Activated naive CD4-positive, alpha-beta T cell treated with anti-CD3 and anti-CD28 coated beads, Interleukin-2, amount 10 ng/mL, durations not matched to agents 7 days and 5 days (primary cell): ENCODE data around the gene PNPLA2.

Experiments
- CTCF ChIA-PET: fragments of 350-600 bp; sonication (Branson Sonifier 250); formaldehyde crosslinking; loops from one replicate; lab custom pipeline; 2021; ENCODE audit warnings: antibody characterized with exemption; lab: Charles Lee
- DNase-seq: peaks from one replicate; pipeline ENCODE4 v3.0.0-alpha.2; 2020
- H3K27ac Mint-ChIP-seq: one replicate; pipeline ENCODE4 v1.8.0; 2021; ENCODE audit warnings: mild to moderate bottlenecking, moderate library complexity, mixed read lengths
- H3K27me3 Mint-ChIP-seq: one replicate; pipeline ENCODE4 v1.8.0; 2021; ENCODE audit warnings: mild to moderate bottlenecking, mixed read lengths
- H3K36me3 Mint-ChIP-seq: one replicate; pipeline ENCODE4 v1.8.0; 2021; ENCODE audit warnings: mixed read lengths
- H3K4me1 Mint-ChIP-seq: one replicate; pipeline ENCODE4 v1.8.0; 2021; ENCODE audit warnings: mixed read lengths
- H3K4me3 Mint-ChIP-seq: one replicate; pipeline ENCODE4 v1.8.0; 2021; ENCODE audit warnings: mild to moderate bottlenecking, moderate library complexity, mixed read lengths
- H3K9me3 Mint-ChIP-seq: one replicate; pipeline ENCODE4 v1.8.0; 2021; ENCODE audit warnings: mixed read lengths

PNPLA2 gene

DNA sequence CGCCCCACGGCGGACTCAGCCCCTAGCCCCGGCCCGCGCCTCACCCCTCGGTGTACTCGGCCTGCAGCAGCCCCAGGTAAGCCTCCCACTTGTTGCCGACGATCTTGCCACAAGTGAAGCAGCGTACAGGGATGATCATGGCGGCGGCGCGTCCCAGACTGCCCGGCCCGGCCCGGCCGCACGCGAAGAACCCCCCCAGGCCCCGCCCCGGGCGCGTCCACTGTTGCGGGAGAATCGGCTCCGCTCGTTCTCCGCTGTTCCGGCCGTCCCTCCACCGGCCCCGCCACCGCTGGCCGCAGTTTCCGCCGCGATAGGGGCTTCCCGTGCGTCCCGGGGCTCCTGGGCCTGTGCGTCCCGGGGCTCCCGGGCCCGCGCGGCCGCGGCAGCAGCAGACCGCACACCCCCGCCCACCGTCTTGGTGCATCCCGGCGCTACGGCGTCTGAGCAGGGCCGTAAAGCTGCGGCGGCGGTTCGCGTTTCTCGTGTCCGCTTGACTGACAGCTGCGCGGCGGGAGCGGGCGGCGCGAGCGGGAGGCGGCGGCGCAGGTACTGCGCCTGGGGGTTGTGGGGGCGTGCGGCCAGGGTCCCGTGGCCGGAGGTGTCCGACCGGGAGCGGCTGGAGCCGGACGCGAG lies 23.8 kb downstream of the PNPLA2 start, which contains the start of the genes POLR2L and TSPAN4:
Gene POLR2L (minus strand): TSS at position 160 of the 633 bp plus-strand sequence. CDS start 21 bp downstream, at position 139.
Gene TSPAN4 (plus strand): TSS at position 483 of the 633 bp plus-strand sequence. CDS start 7,453 bp downstream, outside the sequence.
- DNase-seq: peak; percentile 90
- H3K36me3 Mint-ChIP-seq: peaks cover 9% of the 10 kb centered on the region
- H3K27me3 Mint-ChIP-seq: peaks cover 36% of the 10 kb centered on the region
- CTCF ChIA-PET: no interaction called here
- H3K9me3 Mint-ChIP-seq: no peaks in the 10 kb centered on the region
- peak within 1 kb of the TSS; percentile 85 for H3K4me3 Mint-ChIP-seq
- H3K4me1 Mint-ChIP-seq: peaks cover 32% of the 10 kb centered on the region
- peak within 1 kb of the TSS; percentile 84 for H3K27ac Mint-ChIP-seq

DNA sequence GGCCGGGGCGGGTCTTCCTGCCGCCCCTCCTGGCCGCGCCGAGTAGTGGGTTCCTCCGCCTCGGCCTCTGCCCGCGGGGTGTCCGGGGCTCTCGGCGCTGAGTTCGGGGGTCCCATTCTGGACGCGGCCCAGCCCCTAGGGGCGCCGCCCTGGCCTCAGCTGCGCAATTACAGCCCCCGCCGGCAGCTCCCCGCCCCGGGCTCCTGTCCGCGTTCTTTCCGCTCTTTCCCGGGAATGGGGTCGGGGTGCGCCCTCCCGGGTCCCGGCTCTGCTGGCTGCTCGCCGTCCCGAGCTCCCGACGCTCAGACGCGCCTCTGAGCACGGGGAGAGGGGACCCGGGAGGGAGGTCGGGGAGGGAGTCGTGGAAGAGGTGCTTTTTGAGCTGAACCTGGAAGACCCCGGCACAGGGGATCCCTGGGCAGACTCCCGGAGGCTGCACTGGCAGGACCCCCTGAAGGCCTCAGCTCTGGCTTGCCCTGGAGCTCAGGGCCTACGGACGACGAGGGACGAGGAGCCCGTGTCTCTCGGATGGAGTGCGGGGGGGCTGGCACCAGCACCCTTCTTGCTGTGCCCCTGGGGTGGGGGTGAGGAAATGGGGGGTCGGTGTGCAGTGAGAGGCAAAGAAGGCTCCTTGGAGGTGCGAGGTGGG lies 24.5 kb downstream of the PNPLA2 start:
- CTCF ChIA-PET: interaction anchor here (0.6 to 1.0 kb wide), 2 partner anchors 10 to 21 kb away, joined by 3 read pairs; partner anchors contain the start of gene CD151
- H3K4me1 Mint-ChIP-seq: peaks cover 32% of the 10 kb centered on the region
- no peaks in the 10 kb centered on the region for H3K9me3 Mint-ChIP-seq
- peaks cover 9% of the 10 kb centered on the region for H3K36me3 Mint-ChIP-seq
- H3K4me3 Mint-ChIP-seq: peak overlapping the region; percentile 68
- H3K27ac Mint-ChIP-seq: no peak overlapping the region
- no peak for DNase-seq
- peaks cover 41% of the 10 kb centered on the region for H3K27me3 Mint-ChIP-seq

DNA sequence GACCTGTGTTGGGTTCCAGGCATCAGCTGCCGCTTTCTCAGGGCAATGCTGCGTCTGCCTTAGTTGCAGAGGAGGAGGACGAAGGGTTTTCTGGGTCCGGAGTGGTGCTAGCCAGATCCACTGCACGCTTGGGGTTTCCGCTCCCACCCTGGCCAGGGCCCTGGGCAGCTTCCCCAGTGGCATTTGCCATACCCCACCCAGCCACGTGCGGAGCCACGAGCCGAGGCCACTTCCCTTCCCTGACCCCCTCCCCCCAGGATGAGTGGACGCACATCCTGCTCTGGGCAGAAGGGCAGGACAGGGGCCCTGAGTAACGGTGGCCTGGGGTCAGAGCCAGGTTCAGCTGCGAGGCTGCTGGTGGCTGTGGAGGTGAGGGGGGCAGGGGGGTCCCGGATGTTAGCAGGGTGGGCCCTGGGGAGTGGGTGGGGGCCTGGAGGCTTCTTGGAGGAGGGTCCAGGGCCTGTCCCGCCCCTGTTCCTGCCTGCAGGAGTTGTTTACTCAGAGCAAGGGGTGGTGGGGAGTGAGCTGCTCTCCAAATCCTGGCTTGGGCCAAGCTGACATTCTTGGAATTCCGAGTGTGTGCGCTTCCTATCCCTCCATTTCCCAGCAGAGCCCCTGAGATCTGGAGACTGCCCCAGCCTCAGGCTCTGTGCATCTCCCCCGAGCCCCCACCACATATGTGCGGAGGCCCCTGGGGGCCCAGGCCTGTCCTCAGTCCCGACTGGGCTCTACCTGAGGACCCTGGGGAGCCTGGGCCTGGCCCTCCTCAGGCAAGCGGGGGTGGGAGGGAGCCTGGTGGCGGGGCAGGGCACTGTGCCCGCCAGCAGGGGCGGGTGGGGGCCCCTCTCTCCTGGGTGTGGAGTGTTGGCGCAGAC lies 25.3 kb downstream of the PNPLA2 start:
- peaks cover 50% of the 10 kb centered on the region for H3K27me3 Mint-ChIP-seq
- CTCF ChIA-PET: interaction anchor here (1.0 kb wide), 1 partner anchor 22 kb away, joined by 3 read pairs; no protein-coding TSS in a partner anchor
- peaks cover 4% of the 10 kb centered on the region for H3K36me3 Mint-ChIP-seq

DNA sequence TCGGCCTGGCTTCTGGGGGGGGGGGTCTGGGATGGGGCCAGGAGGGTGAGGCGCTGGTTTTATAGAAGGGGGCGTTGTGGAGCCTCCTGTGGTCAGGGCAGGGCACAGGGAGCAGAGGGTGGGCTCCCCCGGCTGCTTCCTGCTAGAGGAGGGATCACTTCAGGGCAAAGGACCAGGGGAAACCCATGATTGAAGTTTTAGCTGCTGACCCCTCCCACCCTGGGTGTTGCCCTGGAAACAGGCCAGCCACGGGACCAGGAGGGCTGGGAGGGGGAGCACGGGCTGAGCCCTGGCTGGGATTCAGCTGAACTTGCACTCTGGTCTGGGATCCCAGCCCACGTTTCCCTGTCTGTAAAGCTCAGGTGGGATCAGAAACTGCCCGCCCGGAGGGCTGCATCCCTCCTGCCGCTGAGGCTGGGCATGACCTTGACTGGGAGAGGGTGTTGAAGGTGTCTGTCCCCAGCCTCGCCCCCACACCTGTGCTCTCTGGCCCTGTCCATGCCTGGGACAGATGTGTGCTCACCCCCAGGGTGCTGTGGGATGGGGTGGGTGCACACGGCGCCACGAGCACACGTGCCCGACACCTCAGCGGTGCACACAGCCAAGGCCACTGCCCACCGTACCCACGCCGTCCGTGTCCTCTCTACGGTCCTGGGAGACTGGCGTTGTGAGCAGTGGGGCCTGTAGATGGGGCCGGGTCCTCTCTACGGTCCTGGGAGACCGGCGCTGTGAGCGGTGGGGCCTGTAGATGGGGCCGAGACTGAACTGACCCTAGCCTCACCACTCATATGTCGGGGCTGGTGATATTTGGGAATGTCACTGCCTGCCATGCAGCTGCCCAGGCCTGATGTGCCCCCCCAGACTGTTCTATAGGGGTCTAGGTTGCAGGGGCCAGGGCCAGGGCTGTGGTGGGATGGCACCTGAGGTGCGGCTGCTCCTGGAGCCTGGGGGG lies 26.3 kb downstream of the PNPLA2 start:
- no peak overlapping the region for H3K27ac Mint-ChIP-seq
- CTCF ChIA-PET: no interaction called here

More for the DNA sequence above, 25.3 kb downstream of the PNPLA2 start:
- H3K4me3 Mint-ChIP-seq: peak overlapping the region; percentile 68
- peak; percentile 41 for DNase-seq
- peaks cover 37% of the 10 kb centered on the region for H3K4me1 Mint-ChIP-seq
- H3K27ac Mint-ChIP-seq: peak overlapping the region; percentile 33
- H3K9me3 Mint-ChIP-seq: no peaks in the 10 kb centered on the region

DNA sequence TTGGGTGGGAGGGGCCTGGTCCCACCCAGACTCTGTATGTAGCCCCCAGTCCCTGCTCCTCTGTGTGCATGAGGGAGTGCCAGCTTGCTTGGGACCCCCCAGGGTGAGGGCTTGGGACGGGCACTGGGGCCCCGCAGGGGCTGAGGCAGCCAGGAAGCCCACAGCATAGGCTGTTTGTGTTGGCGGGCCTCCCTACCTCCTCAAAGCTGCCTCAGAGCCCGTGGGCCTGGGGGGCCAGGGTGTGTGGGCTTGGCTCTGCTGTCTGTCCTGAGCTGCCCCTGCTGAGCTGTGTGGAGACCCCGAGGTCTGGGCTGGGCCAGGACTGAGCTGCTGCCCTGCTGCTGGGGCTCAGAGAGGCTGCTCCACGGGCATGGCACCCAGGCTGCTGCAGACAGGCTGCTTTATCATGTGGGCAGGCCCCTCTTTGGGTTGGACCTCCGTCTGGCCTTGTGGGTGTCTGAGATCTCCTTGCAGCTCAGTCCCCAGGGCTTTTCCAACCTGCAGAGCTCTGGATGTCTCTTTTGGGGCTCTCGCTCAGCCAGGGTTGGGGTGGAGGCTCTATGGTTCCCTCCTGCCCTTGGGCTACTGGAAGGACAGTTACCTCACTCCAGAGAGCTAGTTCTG lies 27.3 kb downstream of the PNPLA2 start:
- Mint-ChIP-seq H3K27ac (no peak overlapping the region), H3K4me1 (peaks cover 26% of the 10 kb centered on the region), H3K9me3 (no peaks in the 10 kb centered on the region), H3K27me3 (peaks cover 65% of the 10 kb centered on the region), H3K36me3 (no peaks in the 10 kb centered on the region), H3K4me3 (no peak overlapping the region)
- no peak for DNase-seq
- CTCF ChIA-PET: no interaction called here

More for the DNA sequence above, 26.3 kb downstream of the PNPLA2 start:
- no peaks in the 10 kb centered on the region for H3K9me3 Mint-ChIP-seq
- peaks cover 36% of the 10 kb centered on the region for H3K4me1 Mint-ChIP-seq
- H3K4me3 Mint-ChIP-seq: no peak overlapping the region
- H3K36me3 Mint-ChIP-seq: peaks cover 2% of the 10 kb centered on the region
- peak; percentile 53 for DNase-seq
- H3K27me3 Mint-ChIP-seq: peaks cover 55% of the 10 kb centered on the region

DNA sequence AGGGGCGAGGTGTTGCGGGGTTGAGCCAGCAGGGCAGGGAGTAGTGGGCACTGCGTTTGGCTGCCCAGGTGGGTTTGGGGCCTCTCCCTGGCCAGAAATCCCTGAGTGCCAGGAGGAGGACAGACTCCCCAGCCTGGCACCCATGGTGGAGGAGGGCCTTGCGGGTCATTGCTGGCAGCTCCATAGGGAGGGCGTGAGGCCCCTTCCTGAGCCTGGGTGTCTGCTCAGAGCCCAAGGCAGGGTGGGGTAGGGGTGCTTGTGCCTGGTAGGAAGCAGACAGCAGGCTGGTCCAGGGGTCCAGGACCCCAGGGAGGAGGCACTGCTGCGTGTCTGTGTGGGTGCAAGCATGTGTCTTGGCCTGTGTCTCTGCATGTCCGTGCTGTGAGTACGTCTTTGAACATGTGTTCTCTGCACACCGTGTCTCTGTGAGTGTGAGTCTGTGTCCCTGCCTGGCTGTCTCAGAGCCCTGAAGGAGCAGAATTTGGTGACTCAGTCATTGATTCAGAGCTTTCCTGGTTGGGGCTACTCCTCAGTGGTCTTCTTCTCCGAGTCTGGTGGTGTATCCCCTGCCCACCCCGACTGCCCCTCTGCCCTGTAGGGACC lies 27.9 kb downstream of the PNPLA2 start:
- no peaks in the 10 kb centered on the region for H3K9me3 Mint-ChIP-seq
- DNase-seq: no peak
- peaks cover 21% of the 10 kb centered on the region for H3K4me1 Mint-ChIP-seq
- no peaks in the 10 kb centered on the region for H3K36me3 Mint-ChIP-seq
- CTCF ChIA-PET: interaction anchor here (3.5 kb wide), 1 partner anchor 204 kb away, joined by 39 read pairs; no protein-coding TSS in a partner anchor
- no peak overlapping the region for H3K27ac Mint-ChIP-seq
- peaks cover 71% of the 10 kb centered on the region for H3K27me3 Mint-ChIP-seq
- no peak overlapping the region for H3K4me3 Mint-ChIP-seq

DNA sequence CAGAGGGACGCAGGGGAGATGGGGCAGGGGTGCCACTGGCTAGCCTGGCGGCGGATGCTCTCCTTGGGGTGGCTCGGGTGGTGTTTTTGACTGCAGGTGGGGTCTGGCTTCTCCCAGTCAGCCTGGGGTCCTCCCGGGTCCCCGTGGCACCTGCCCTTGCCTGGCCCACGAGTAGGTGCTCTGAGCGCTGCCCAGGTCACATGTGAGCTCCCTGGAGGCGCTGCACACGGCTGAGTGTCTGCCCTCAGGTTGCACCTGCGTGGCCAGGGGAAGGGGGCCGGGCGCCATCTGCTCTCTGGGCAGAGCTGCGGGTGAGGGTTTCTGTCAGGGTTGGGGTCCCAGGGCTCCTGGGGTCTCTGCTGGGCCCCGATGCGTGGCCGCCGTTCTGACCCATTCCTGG lies 29.2 kb downstream of the PNPLA2 start:
- DNase-seq: no peak
- H3K4me1 Mint-ChIP-seq: peaks cover 21% of the 10 kb centered on the region

DNA sequence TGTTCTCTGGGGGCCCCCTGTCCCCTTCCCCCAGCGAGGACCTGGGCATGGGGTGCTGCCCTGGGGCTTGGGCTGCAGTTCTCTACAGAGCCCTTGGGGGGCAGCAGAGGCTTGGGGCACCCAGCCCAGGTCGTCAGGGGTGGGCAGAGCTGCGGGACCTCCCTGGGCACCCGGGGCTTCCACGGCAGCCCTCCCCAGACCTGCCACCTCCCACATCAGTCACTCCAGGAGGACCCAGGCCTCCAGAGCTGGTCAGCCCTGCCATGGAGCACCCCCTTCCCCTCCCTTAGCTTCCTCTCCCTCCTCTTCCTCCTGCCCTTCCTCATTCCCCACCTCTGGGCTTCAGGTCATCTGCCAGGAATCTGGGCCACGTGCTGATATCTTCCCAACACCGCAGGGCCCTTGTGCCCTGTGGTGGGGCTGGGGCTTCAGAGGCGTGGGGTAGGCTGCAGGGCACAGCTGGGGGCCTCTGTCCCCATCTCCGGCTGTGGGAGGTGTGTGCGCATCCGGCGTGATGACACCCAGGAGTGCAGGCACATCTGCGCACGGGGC lies 29.7 kb downstream of the PNPLA2 start:
- peak; percentile 78 for DNase-seq
- Mint-ChIP-seq H3K27ac (no peak overlapping the region), H3K4me3 (peak overlapping the region; percentile 40), H3K9me3 (no peaks in the 10 kb centered on the region), H3K27me3 (peaks cover 72% of the 10 kb centered on the region), H3K4me1 (peaks cover 19% of the 10 kb centered on the region), H3K36me3 (no peaks in the 10 kb centered on the region)
- CTCF ChIA-PET: interaction anchor here (0.7 to 3.5 kb wide), 6 partner anchors 17 to 203 kb away, joined by 3 to 39 read pairs (median 4); partner anchors contain the start of gene CHID1

More for the DNA sequence above, 29.2 kb downstream of the PNPLA2 start:
- H3K9me3 Mint-ChIP-seq: no peaks in the 10 kb centered on the region
- H3K4me3 Mint-ChIP-seq: no peak overlapping the region
- H3K27me3 Mint-ChIP-seq: peaks cover 76% of the 10 kb centered on the region
- H3K27ac Mint-ChIP-seq: no peak overlapping the region
- no peaks in the 10 kb centered on the region for H3K36me3 Mint-ChIP-seq
- CTCF ChIA-PET: interaction anchor here (0.7 to 3.5 kb wide), 7 partner anchors 17 to 206 kb away, joined by 3 to 39 read pairs (median 5); partner anchors contain the start of gene CHID1

DNA sequence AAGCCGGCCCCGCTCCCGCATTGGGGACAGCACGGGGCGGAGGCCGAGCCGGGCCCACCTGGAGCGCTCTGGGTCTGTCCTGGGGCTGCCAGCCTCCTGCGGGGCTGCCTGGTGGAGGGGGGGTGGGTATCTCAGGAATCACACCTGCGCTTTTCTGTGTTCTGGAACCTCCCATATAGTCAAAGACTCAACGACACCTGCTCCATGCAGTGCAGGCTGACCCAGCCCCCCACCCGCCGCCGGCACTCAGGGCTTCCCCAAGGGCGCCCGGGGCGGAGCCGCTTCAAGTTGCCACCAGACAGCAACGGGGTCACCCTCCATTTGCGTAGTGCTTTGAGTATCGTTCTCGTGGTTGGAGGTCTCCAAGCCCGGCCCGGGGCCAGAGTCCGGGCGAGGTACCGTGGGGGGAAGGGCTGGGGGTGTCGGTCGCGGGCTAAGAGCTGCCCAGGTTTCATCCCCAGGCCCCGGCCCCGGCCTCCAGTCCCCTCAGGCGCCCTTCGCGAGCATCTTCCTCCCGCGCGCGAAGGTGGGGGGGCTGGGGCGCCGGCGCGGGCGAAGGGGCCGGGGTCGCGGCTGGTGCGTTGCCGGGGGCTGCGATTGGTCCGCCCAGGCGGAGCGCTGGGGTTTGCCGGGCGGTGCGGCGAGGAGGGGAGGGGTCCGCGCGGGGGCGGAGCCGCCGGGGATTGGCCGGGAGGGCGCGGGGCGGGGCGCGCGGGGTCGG lies 30.6 kb downstream of the PNPLA2 start:
- peaks cover 64% of the 10 kb centered on the region for H3K27me3 Mint-ChIP-seq
- DNase-seq: peak; percentile 64
- H3K4me3 Mint-ChIP-seq: peak overlapping the region; percentile 71
- peaks cover 12% of the 10 kb centered on the region for H3K4me1 Mint-ChIP-seq
- no peaks in the 10 kb centered on the region for H3K36me3 Mint-ChIP-seq
- no peak overlapping the region for H3K27ac Mint-ChIP-seq
- CTCF ChIA-PET: interaction anchor here (0.7 to 3.5 kb wide), 4 partner anchors 43 to 202 kb away, joined by 3 to 39 read pairs (median 6); partner anchors contain the start of gene CHID1
- H3K9me3 Mint-ChIP-seq: no peaks in the 10 kb centered on the region

DNA sequence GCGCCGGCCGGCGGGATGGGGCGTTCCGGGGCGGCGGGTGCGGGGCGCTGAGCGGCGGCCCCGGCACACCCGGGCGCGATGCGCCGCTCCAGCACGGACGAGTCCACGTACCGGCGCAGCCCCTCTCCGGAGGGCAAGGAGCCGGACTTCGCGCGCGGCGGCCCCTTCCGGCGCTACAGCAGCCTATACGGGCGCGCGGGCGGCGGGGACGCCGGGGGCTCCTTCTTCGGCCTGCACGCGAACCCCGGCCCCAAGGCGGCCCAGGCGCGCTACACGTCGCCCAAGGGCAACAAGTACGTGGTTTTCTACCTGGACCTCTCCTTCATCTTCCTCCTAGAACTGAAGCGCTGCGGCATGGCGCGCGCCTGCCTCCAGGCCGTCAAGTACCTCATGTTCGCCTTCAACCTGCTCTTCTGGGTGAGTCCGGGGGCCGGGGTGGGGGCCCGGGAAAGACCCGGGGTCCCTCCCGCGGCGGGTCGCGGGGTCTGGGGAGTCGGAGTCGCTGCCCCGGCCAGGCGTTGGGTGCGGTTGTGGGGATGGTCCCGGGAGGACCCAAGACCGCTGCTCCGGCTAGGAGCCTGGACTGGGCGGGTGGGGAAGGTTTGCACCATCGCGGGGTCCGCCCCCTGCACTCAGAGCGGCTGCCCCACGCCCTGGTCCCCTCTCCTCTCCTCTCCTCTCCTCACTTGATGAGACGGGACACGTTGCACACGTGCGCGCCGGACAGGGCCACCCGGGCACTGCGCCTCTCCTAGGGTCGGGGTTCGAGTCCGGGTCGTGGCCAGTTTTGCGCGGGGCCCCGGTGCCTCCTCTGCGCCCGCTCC lies 31.4 kb downstream of the PNPLA2 start:
- no peak for DNase-seq
- Mint-ChIP-seq H3K9me3 (no peaks in the 10 kb centered on the region), H3K36me3 (no peaks in the 10 kb centered on the region), H3K27me3 (peaks cover 56% of the 10 kb centered on the region), H3K27ac (no peak overlapping the region), H3K4me1 (peaks cover 5% of the 10 kb centered on the region), H3K4me3 (peak overlapping the region; percentile 51)
- CTCF ChIA-PET: interaction anchor here (3.5 kb wide), 1 partner anchor 201 kb away, joined by 39 read pairs; no protein-coding TSS in a partner anchor
